GM12891 (cell line): Measurements from ENCODE around the gene GMDS.

ENCODE experiments used
- POLR2A ChIP-seq: IDR thresholded peaks from 2 replicates; pipeline ENCODE4 v1.6.1; 2011; ENCODE audit warnings: low read depth, low read length, control low read depth
- POLR2AphosphoS5 ChIP-seq: IDR thresholded peaks from 2 replicates; pipeline ENCODE4 v1.6.1; 2011; ENCODE audit warnings: low read depth, low read length, control low read depth

GRCh38 chr6:1797801-1798200, 447.6 kb downstream of the GMDS start:
- TF ChIP-seq POLR2AphosphoS5 (no peak), POLR2A (no peak)
